ENCODE data around the gene DNLZ.

DNA sequence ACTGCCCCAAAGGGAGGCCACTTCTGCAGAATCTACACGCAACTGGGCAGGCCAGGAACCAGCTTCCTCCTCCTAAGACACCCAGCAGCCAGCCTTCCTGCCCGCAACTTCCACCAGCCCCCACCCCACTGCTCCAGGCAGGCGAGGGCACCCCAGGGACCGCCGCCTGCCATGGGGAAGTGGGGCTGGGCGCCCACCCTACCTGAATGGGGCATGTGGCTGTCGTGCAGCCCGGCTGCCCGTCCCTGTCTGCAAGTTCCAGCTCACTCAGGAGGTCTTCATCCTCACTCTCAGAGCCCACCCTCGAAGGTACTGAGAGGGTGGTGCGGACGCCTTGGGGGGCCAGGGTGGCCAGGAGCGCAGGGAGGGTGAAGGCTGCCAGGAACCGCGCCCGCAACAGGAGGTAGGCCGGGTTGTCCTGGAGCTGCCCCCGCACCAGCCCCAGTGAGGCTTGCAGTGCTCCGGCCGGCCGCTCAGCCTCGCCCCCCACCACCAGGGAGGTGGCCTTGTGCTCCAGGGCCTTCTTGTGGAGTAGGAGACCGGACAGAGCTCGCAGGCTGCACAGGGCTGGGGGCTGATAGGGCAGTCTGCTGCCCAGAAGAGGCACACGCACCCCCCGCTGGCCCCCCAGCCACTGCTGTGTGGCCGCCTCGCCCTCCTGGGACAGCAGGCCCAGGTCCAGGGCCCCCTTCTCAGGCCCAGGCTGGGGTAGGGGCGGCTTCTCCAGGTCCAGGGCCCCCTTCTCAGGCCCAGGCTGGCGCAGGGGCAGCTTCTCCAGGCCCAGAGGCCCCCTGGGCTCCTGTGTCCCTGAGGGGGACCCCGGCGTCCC is 14.0 kb upstream of the DNLZ start:
- TF ChIP-seq POLR2A (IDR thresholded peaks at IDR 0.05) = no peak
- TF ChIP-seq, protein P1, sequence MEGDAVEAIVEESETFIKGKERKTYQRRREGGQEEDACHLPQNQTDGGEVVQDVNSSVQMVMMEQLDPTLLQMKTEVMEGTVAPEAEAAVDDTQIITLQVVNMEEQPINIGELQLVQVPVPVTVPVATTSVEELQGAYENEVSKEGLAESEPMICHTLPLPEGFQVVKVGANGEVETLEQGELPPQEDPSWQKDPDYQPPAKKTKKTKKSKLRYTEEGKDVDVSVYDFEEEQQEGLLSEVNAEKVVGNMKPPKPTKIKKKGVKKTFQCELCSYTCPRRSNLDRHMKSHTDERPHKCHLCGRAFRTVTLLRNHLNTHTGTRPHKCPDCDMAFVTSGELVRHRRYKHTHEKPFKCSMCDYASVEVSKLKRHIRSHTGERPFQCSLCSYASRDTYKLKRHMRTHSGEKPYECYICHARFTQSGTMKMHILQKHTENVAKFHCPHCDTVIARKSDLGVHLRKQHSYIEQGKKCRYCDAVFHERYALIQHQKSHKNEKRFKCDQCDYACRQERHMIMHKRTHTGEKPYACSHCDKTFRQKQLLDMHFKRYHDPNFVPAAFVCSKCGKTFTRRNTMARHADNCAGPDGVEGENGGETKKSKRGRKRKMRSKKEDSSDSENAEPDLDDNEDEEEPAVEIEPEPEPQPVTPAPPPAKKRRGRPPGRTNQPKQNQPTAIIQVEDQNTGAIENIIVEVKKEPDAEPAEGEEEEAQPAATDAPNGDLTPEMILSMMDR (IDR thresholded peaks at IDR 0.05 in 4 of 5, conservative IDR thresholded peaks at IDR 0.05 in 1 of 5) = no peak
